Memory B cell (primary cell): ENCODE results near the gene IRF3.
"Not testable (repeated sequence)": the region's sequence is repeated elsewhere in the genome, so short reads cannot be mapped to it uniquely, and the experiment has no call there.

Experiments used
- ATAC-seq: fragments of 150-1000 bp; cut with Tn5 transposase; 2 replicates; pipeline ENCODE4 v1.10.0; 2021; ENCODE audit warnings: low read depth, mild to moderate bottlenecking, moderate library complexity
- DNase-seq, 2 donors: peaks; one replicate each; pipeline ENCODE4 v3.0.0; 2022; ENCODE audit warnings: low spot score in 2 of 2
- H3K27ac Mint-ChIP-seq: one replicate; pipeline ENCODE4 v1.8.0; 2022; ENCODE audit warnings: mild to moderate bottlenecking, moderate library complexity, mixed read lengths
- H3K27me3 Mint-ChIP-seq: one replicate; pipeline ENCODE4 v1.8.0; 2022; ENCODE audit warnings: mixed read lengths
- H3K36me3 Mint-ChIP-seq: one replicate; pipeline ENCODE4 v1.8.0; 2022; ENCODE audit warnings: mild to moderate bottlenecking, mixed read lengths
- H3K4me1 Mint-ChIP-seq: one replicate; pipeline ENCODE4 v1.8.0; 2022; ENCODE audit warnings: mixed read lengths
- H3K4me3 Mint-ChIP-seq: one replicate; pipeline ENCODE4 v1.8.0; 2022; ENCODE audit warnings: mild to moderate bottlenecking, moderate library complexity, mixed read lengths
- H3K9me3 Mint-ChIP-seq: one replicate; pipeline ENCODE4 v1.8.0; 2022; ENCODE audit warnings: mixed read lengths

Gene IRF3

GRCh38 chr19:49637821-49638738 is 27.6 kb downstream of the IRF3 start:
- ATAC-seq = no peak
- Mint-ChIP-seq H3K4me1 (peaks cover 30% of the 10 kb centered on the region), H3K36me3 (no peaks in the 10 kb centered on the region), H3K27ac (peak overlapping the region; percentile 25), H3K4me3 (peak overlapping the region; percentile 46), H3K27me3 (no peaks in the 10 kb centered on the region), H3K9me3 (no peaks in the 10 kb centered on the region)
- DNase-seq = peak in 1 of 2 donors; percentile 18

- no peak for ATAC-seq
- Mint-ChIP-seq H3K9me3 (no peaks in the 10 kb centered on the region), H3K27ac (no peak overlapping the region), H3K27me3 (no peaks in the 10 kb centered on the region), H3K4me3 (no peak overlapping the region), H3K4me1 (peaks cover 24% of the 10 kb centered on the region), H3K36me3 (no peaks in the 10 kb centered on the region)
- no peak for DNase-seq
Measured at GRCh38 chr19:49636233-49636932, 29.3 kb downstream of the IRF3 start.

- no peaks in the 10 kb centered on the region for H3K36me3 Mint-ChIP-seq
- H3K27ac Mint-ChIP-seq = peak overlapping the region; percentile 31
- ATAC-seq (no peak), DNase-seq (no peak)
- H3K4me3 Mint-ChIP-seq = no peak overlapping the region
- peaks cover 20% of the 10 kb centered on the region for H3K4me1 Mint-ChIP-seq
- H3K9me3 Mint-ChIP-seq = no peaks in the 10 kb centered on the region
- no peaks in the 10 kb centered on the region for H3K27me3 Mint-ChIP-seq
Measured at GRCh38 chr19:49635530-49636232, 30.0 kb downstream of the IRF3 start.

- peaks cover 13% of the 10 kb centered on the region for H3K4me1 Mint-ChIP-seq
- not testable (repeated sequence) for H3K4me3 Mint-ChIP-seq, ATAC-seq, H3K27ac Mint-ChIP-seq, H3K27me3 Mint-ChIP-seq, DNase-seq, H3K36me3 Mint-ChIP-seq, H3K9me3 Mint-ChIP-seq
Measured at GRCh38 chr19:49633273-49633672, 32.4 kb downstream of the IRF3 start.

GRCh38 chr19:49632576-49632975 is 33.1 kb downstream of the IRF3 start:
- no peak for ATAC-seq
- no peak for DNase-seq
- Mint-ChIP-seq H3K4me1 (peaks cover 8% of the 10 kb centered on the region), H3K27ac (no peak overlapping the region), H3K27me3 (no peaks in the 10 kb centered on the region), H3K4me3 (no peak overlapping the region), H3K9me3 (no peaks in the 10 kb centered on the region), H3K36me3 (peaks cover 3% of the 10 kb centered on the region)

- Mint-ChIP-seq H3K27me3 (no peaks in the 10 kb centered on the region), H3K36me3 (peaks cover 8% of the 10 kb centered on the region), H3K4me1 (peaks cover 6% of the 10 kb centered on the region), H3K9me3 (no peaks in the 10 kb centered on the region), H3K4me3 (no peak overlapping the region), H3K27ac (no peak overlapping the region)
- DNase-seq = no peak
- ATAC-seq = no peak
Measured at GRCh38 chr19:49631610-49632192, 34.0 kb downstream of the IRF3 start.

- Mint-ChIP-seq H3K27me3 (no peaks in the 10 kb centered on the region), H3K9me3 (no peaks in the 10 kb centered on the region), H3K4me3 (no peak overlapping the region), H3K27ac (peak overlapping the region; percentile 12), H3K4me1 (peaks cover 6% of the 10 kb centered on the region), H3K36me3 (peaks cover 9% of the 10 kb centered on the region)
- no peak for DNase-seq
- ATAC-seq = no peak
Measured at GRCh38 chr19:49631014-49631588, 34.6 kb downstream of the IRF3 start.

GRCh38 chr19:49629659-49630058 is 36.0 kb downstream of the IRF3 start:
- DNase-seq = no peak
- Mint-ChIP-seq H3K27me3 (no peaks in the 10 kb centered on the region), H3K9me3 (no peaks in the 10 kb centered on the region), H3K4me1 (peaks cover 3% of the 10 kb centered on the region), H3K36me3 (peaks cover 14% of the 10 kb centered on the region), H3K27ac (no peak overlapping the region), H3K4me3 (no peak overlapping the region)
- ATAC-seq = no peak

GRCh38 chr19:49626226-49626625 is 39.4 kb downstream of the IRF3 start:
- no peak overlapping the region for H3K27ac Mint-ChIP-seq
- H3K36me3 Mint-ChIP-seq = peaks cover 31% of the 10 kb centered on the region
- no peaks in the 10 kb centered on the region for H3K27me3 Mint-ChIP-seq
- H3K4me3 Mint-ChIP-seq = no peak overlapping the region
- no peaks in the 10 kb centered on the region for H3K9me3 Mint-ChIP-seq
- DNase-seq (no peak), ATAC-seq (no peak)
- peaks cover 3% of the 10 kb centered on the region for H3K4me1 Mint-ChIP-seq

- Mint-ChIP-seq H3K27ac (no peak overlapping the region), H3K36me3 (peaks cover 31% of the 10 kb centered on the region), H3K9me3 (no peaks in the 10 kb centered on the region), H3K4me3 (no peak overlapping the region), H3K4me1 (peaks cover 3% of the 10 kb centered on the region), H3K27me3 (no peaks in the 10 kb centered on the region)
- ATAC-seq (no peak), DNase-seq (no peak)
Measured at GRCh38 chr19:49624967-49625910, 40.4 kb downstream of the IRF3 start.

- H3K9me3 Mint-ChIP-seq, H3K27ac Mint-ChIP-seq, ATAC-seq, H3K27me3 Mint-ChIP-seq, H3K4me3 Mint-ChIP-seq, DNase-seq: not testable (repeated sequence)
- Mint-ChIP-seq H3K36me3 (peaks cover 46% of the 10 kb centered on the region), H3K4me1 (peaks cover 12% of the 10 kb centered on the region)
Measured at GRCh38 chr19:49617860-49618259, 47.8 kb downstream of the IRF3 start.

- Mint-ChIP-seq H3K4me3 (no peak overlapping the region), H3K9me3 (no peaks in the 10 kb centered on the region), H3K4me1 (peaks cover 16% of the 10 kb centered on the region), H3K27ac (no peak overlapping the region), H3K36me3 (peaks cover 42% of the 10 kb centered on the region), H3K27me3 (no peaks in the 10 kb centered on the region)
- DNase-seq = no peak
- no peak for ATAC-seq
Measured at GRCh38 chr19:49616945-49617344, 48.7 kb downstream of the IRF3 start.

GRCh38 chr19:49616532-49616931 is 49.1 kb downstream of the IRF3 start:
- Mint-ChIP-seq H3K36me3 (peaks cover 40% of the 10 kb centered on the region), H3K27me3 (no peaks in the 10 kb centered on the region), H3K9me3 (no peaks in the 10 kb centered on the region), H3K4me1 (peaks cover 16% of the 10 kb centered on the region), H3K27ac (no peak overlapping the region), H3K4me3 (no peak overlapping the region)
- ATAC-seq = no peak
- DNase-seq = no peak
